ENCODE measurements around the gene KRT23.

Gene KRT23, protein sequence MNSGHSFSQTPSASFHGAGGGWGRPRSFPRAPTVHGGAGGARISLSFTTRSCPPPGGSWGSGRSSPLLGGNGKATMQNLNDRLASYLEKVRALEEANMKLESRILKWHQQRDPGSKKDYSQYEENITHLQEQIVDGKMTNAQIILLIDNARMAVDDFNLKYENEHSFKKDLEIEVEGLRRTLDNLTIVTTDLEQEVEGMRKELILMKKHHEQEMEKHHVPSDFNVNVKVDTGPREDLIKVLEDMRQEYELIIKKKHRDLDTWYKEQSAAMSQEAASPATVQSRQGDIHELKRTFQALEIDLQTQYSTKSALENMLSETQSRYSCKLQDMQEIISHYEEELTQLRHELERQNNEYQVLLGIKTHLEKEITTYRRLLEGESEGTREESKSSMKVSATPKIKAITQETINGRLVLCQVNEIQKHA

DNA sequence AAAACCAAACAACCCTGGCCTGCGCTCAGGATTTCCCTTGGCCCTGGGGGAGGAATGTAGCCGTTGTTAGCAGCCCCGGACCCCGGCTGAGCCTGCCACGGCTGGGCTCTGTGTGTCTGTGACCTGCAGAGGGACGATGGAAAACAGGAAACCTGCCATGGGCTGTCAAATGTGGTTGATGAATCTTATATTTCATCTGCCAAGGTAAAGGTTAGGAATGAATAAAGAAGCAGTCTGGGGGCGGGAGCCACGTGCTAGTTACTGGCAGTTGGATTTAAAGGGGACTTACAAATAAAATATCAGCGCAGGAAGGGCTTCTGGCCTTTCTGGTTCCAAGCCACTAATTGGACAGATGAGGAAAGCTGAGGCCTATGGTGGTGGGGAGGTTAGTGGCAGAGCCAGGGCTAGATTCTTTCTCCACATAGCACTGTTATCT is at the start of gene KRT23:
KRT23 (minus strand) TSS at position 263 of the 436 bp plus-strand sequence. CDS start 1,043 bp downstream, outside the sequence.
- in situ Hi-C loops (cut with HindIII; ENCODE audit: low sequenced_read_pairs) = no loop called here

DNA sequence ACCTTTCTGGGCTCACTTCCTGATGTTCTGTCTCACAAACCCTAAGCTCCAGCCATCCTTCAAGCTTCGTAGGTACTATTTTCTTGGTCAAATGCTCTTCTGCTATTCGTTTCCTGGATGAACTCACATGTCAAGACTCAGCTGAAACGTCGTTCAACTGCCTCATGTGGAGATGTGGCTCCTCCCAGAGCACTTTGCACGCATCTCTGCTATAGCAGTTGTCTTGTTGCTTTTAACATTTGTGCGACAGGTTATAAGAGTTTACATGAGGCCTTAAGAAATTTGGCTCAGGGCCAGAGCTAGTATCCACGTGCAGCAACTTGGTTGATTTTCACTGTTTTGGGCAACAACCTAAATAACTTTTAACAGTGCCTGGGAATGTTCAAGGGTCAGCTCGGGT is 49.5 kb upstream of the KRT23 start:
- in situ Hi-C loops (cut with HindIII; ENCODE audit: low sequenced_read_pairs) = no loop called here

DNA sequence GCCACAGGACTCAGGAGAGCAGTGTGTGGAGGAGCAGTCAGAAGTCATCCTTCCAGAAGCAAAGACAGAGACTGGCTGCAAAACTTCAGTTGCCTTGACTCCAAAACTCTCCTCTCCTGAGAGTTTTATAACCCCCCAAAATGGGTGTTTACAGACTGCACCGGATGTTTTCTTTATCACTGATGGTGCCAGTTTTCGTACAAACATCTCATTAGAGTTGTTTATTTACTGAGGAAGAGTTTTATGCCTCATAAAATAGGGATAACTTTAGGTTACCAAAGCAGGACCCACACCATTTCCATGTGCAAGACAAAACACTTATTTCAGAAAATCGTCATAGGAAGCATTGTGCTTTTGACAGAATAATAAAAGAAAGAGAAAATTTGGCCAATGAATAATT is 46.8 kb upstream of the KRT23 start, which contains the start of gene KRT40:
KRT40 (minus strand) TSS at position 101 of the 400 bp plus-strand sequence; CDS start at position 48, 53 bp downstream.
- in situ Hi-C loops (cut with HindIII; ENCODE audit: low sequenced_read_pairs) = no loop called here

- in situ Hi-C loops (cut with HindIII; ENCODE audit: low sequenced_read_pairs) = no loop called here
Observed at GRCh38 chr17:40981115-40981514, 43.7 kb upstream of the KRT23 start.

GRCh38 chr17:40980596-40980995 is 43.1 kb upstream of the KRT23 start:
- in situ Hi-C loops (cut with HindIII; ENCODE audit: low sequenced_read_pairs) = no loop called here

DNA sequence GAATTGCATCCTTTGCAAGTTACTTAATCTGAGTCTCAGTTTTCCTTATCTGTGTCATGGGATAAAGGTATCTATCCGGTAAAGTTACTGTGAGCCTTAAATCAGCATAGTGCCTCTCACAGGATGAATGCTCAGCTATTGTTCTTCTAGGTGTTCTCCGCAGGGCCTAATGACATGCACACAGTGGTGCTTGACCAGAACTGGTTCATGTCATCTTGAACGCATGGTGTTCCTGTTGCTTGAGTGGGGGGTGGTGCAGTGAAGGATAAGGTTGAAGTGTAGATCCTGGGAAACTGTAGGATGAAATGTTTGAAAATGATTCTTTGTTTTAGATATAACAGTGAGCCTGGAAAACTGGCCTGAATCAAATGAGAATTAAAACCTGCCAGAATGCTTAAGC is 42.7 kb upstream of the KRT23 start:
- in situ Hi-C loops (cut with HindIII; ENCODE audit: low sequenced_read_pairs) = no loop called here

GRCh38 chr17:40978575-40979151 is 41.2 kb upstream of the KRT23 start:
- in situ Hi-C loops (cut with HindIII; ENCODE audit: low sequenced_read_pairs) = no loop called here

DNA sequence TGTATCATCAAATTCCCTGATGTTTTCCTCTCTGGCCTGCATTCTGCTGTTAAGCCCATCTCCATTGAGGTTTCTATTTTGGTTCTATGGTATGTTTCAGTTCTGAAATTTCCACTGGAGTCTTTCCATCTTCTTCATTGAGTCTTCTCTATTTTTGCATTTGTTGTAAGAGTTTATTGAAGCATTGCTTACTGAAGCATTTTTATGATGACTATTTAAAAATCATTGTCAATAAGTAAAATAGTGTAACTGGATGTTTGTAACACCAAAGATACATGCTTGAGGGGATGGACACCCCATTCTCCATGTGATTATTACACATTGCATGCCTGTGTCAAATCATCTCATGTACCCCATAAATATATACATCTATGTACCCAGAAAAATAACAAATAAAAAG is 38.1 kb upstream of the KRT23 start:
- in situ Hi-C loops (cut with HindIII; ENCODE audit: low sequenced_read_pairs) = no loop called here

- in situ Hi-C loops (cut with HindIII; ENCODE audit: low sequenced_read_pairs) = no loop called here
Observed at GRCh38 chr17:40974366-40974765, 36.9 kb upstream of the KRT23 start.

DNA sequence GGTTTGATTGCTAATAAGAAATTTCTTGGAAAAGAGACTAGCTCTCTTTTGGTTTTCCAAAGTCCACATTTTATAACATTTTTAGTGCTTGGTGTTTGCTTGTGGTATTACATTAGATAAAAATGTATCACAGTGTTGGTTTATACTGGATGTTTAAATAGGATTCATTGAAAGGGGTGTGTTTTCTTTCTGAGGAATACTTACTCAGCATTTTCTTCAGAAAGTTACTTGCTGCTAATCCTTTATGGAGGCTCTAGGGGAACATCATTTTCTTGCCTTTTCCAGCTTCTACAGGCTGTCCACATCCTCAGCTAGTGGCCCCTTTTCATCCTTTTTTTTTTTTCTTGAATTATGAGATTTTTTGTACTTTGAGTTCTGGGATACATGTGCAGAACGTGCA is 30.1 kb upstream of the KRT23 start:
- in situ Hi-C loops (cut with HindIII; ENCODE audit: low sequenced_read_pairs) = no loop called here

DNA sequence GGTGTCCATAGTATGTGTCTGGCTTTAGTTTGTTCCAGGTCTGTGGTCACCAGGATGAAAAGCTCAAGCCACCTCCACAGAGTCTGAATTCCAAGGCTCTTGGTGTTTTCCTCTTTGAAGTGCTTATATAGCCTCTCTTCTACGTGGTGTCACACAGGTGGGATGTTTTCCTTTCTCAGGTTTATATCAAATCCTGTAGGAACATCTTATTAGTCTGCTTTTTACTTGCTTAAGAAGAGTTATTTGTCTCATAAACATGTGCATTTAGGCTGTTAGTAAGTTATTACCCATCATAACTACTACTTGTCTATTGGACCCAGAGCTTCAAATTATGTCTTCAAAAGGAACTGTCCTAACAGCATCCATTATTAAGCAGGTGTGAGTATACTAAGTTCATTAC is 29.4 kb upstream of the KRT23 start, which contains the start of gene KRT39:
KRT39 (minus strand) TSS at position 101 of the 400 bp plus-strand sequence; CDS start at position 9, 92 bp downstream.
- in situ Hi-C loops (cut with HindIII; ENCODE audit: low sequenced_read_pairs) = no loop called here

DNA sequence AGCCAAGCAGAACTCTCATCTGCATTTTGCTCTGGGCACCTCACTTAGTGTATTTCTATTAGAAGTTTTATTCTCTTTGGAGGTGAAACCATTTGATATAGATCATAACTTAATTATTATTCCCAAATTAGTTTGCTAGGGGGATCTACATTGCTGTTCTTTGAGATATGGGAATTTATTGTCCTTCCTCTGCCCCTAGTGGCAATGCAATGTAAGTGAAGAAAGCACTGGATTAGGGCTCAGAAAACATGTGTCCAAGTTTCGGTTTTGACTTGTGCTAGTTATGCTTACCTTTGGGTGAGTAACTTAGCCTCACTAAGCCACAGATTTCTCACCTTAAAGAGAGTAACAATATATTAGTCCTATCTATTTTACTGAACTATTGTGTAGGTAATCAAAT is 26.4 kb upstream of the KRT23 start:
- in situ Hi-C loops (cut with HindIII; ENCODE audit: low sequenced_read_pairs) = no loop called here

GRCh38 chr17:40962059-40962561 is 24.7 kb upstream of the KRT23 start:
- in situ Hi-C loops (cut with HindIII; ENCODE audit: low sequenced_read_pairs) = no loop called here

DNA sequence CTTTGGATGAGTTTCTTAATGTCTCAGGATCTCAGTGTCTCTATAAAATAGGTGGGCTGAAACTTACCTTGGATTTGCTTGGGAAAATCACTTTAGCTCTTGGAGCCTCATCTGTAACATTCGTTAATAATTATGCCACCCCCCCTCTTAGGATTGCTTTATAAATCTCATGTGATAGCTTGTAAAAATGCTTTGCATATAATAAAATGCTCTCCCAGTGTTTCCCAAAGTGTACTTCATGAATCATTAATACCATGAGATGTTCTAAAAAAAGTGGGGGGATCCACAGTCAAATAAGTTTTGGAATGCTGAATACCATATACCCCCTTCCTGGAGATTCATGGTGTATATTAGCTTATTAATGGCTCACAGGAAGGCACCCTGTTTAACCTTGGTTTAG is 24.1 kb upstream of the KRT23 start:
- in situ Hi-C loops (cut with HindIII; ENCODE audit: low sequenced_read_pairs) = no loop called here

DNA sequence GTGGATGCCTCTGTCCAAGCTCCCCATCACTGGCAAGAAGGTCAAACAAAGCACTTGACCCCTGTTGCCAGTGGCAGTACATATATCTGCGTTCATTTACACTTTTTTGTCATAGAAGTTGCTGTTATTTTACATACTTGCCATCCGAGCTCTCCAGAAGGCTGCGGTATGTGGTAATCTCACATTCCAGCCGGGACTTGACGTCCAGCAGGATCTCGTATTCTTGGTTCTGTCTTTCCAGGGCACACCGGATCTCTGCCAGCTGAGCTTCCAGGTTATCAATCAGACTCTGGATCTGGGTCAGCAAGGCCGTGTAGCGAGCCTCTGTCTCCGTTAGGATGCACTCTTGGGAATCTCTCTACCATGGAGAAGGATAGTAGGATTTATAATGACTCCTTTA is 22.7 kb upstream of the KRT23 start:
- in situ Hi-C loops (cut with HindIII; ENCODE audit: low sequenced_read_pairs) = no loop called here

- in situ Hi-C loops (cut with HindIII; ENCODE audit: low sequenced_read_pairs) = no loop called here
Observed at GRCh38 chr17:40958086-40958953, 20.9 kb upstream of the KRT23 start.

GRCh38 chr17:40956401-40957254 is 19.2 kb upstream of the KRT23 start:
- in situ Hi-C loops (cut with HindIII; ENCODE audit: low sequenced_read_pairs) = no loop called here

- in situ Hi-C loops (cut with HindIII; ENCODE audit: low sequenced_read_pairs) = no loop called here
Observed at GRCh38 chr17:40953881-40954280, 16.4 kb upstream of the KRT23 start.

- in situ Hi-C loops (cut with HindIII; ENCODE audit: low sequenced_read_pairs) = no loop called here
Observed at GRCh38 chr17:40952661-40953060, 15.2 kb upstream of the KRT23 start.

DNA sequence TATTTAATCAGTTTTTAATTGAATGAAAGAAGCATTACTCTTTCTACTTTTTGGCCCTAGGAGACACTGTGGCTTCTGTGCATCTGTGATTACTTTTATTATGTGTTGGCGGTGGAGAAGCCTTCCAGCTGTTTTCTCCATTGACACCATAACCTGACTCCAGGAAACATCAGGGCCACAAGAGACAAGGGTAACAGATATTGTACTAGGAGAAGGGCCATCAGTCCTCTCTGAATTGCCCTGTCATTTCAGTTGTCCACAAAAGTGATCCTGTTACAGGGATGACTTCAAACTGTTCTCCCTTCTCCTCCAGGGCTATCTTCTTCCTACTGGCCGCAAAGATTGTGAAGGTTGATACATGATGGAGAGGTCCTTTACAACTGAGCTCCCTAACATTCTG is 14.7 kb upstream of the KRT23 start:
- in situ Hi-C loops (cut with HindIII; ENCODE audit: low sequenced_read_pairs) = no loop called here
